ENCODE measurements around the gene MFRP. TPM values are rescaled to one million over a fixed set of nuclear protein-coding genes. Genes with fewer than 3 reads are reported as not detected.

Gene MFRP
- total and polyA plus RNA-seq, 9 of the 15 experiments (the other 6 are each of a cell fraction or from before 2014, with no cell fraction given) = not detected

DNA sequence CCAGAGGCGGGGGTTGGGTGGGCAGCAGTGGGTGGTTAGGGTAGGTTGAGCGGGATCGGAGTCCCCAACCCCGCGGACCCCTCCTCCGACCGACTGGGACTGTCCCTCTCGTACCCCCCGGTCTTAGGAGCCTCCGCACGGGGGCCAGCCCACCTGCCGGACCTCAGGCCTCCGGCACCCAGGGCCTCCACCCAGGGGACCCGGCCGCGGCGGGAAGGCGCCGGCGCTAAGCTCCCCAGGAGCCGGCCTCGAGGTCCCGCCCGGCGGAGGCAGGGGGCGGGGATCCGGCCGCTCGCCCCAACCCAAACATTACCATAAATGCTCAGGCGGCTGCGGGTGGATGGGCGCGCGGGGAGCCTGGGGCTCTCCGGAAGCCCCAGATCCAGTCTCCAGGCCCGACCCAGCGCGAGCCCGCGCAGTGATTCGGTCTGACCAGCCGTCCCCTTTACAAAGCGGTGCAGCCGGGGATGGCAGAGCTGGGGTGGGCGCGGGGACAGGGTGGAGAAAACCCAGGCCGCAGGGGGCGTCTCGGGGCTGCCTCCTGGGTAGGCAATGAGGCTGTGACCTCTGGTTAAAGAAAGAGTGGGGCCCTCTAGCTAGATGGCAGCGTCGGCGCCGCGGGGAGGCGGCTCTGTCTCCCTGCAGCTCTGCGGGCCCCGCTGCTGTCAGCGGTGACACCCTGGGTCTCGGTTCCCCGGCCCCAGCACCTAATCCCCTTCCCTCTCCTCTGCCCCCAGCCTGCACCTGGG lies 25.6 kb downstream of the MFRP start (continued):
- no peak for TF ChIP-seq NFIX (CRISPR knock-in tag; IDR thresholded peaks at IDR 0.05; ENCODE audit: low read depth)
- TF ChIP-seq, protein P1, sequence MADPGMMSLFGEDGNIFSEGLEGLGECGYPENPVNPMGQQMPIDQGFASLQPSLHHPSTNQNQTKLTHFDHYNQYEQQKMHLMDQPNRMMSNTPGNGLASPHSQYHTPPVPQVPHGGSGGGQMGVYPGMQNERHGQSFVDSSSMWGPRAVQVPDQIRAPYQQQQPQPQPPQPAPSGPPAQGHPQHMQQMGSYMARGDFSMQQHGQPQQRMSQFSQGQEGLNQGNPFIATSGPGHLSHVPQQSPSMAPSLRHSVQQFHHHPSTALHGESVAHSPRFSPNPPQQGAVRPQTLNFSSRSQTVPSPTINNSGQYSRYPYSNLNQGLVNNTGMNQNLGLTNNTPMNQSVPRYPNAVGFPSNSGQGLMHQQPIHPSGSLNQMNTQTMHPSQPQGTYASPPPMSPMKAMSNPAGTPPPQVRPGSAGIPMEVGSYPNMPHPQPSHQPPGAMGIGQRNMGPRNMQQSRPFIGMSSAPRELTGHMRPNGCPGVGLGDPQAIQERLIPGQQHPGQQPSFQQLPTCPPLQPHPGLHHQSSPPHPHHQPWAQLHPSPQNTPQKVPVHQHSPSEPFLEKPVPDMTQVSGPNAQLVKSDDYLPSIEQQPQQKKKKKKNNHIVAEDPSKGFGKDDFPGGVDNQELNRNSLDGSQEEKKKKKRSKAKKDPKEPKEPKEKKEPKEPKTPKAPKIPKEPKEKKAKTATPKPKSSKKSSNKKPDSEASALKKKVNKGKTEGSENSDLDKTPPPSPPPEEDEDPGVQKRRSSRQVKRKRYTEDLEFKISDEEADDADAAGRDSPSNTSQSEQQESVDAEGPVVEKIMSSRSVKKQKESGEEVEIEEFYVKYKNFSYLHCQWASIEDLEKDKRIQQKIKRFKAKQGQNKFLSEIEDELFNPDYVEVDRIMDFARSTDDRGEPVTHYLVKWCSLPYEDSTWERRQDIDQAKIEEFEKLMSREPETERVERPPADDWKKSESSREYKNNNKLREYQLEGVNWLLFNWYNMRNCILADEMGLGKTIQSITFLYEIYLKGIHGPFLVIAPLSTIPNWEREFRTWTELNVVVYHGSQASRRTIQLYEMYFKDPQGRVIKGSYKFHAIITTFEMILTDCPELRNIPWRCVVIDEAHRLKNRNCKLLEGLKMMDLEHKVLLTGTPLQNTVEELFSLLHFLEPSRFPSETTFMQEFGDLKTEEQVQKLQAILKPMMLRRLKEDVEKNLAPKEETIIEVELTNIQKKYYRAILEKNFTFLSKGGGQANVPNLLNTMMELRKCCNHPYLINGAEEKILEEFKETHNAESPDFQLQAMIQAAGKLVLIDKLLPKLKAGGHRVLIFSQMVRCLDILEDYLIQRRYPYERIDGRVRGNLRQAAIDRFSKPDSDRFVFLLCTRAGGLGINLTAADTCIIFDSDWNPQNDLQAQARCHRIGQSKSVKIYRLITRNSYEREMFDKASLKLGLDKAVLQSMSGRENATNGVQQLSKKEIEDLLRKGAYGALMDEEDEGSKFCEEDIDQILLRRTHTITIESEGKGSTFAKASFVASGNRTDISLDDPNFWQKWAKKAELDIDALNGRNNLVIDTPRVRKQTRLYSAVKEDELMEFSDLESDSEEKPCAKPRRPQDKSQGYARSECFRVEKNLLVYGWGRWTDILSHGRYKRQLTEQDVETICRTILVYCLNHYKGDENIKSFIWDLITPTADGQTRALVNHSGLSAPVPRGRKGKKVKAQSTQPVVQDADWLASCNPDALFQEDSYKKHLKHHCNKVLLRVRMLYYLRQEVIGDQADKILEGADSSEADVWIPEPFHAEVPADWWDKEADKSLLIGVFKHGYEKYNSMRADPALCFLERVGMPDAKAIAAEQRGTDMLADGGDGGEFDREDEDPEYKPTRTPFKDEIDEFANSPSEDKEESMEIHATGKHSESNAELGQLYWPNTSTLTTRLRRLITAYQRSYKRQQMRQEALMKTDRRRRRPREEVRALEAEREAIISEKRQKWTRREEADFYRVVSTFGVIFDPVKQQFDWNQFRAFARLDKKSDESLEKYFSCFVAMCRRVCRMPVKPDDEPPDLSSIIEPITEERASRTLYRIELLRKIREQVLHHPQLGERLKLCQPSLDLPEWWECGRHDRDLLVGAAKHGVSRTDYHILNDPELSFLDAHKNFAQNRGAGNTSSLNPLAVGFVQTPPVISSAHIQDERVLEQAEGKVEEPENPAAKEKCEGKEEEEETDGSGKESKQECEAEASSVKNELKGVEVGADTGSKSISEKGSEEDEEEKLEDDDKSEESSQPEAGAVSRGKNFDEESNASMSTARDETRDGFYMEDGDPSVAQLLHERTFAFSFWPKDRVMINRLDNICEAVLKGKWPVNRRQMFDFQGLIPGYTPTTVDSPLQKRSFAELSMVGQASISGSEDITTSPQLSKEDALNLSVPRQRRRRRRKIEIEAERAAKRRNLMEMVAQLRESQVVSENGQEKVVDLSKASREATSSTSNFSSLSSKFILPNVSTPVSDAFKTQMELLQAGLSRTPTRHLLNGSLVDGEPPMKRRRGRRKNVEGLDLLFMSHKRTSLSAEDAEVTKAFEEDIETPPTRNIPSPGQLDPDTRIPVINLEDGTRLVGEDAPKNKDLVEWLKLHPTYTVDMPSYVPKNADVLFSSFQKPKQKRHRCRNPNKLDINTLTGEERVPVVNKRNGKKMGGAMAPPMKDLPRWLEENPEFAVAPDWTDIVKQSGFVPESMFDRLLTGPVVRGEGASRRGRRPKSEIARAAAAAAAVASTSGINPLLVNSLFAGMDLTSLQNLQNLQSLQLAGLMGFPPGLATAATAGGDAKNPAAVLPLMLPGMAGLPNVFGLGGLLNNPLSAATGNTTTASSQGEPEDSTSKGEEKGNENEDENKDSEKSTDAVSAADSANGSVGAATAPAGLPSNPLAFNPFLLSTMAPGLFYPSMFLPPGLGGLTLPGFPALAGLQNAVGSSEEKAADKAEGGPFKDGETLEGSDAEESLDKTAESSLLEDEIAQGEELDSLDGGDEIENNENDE (IDR thresholded peaks at IDR 0.05; ENCODE audit: low read depth, low read length) = no peak
- TF ChIP-seq ZNF57 (CRISPR knock-in tag; IDR thresholded peaks at IDR 0.05) = no peak
- no peak for TF ChIP-seq BDP1 (IDR thresholded peaks at IDR 0.05; ENCODE audit: insufficient read depth, insufficient read length)
- TF ChIP-seq CEBPG (CRISPR knock-in tag; IDR thresholded peaks at IDR 0.05) = no peak
- TF ChIP-seq CEBPG (tag; conservative IDR thresholded peaks at IDR 0.05 in 1 of 2, IDR thresholded peaks at IDR 0.05 in 1 of 2) = no peak
- TF ChIP-seq MAFG (tag; conservative IDR thresholded peaks at IDR 0.05) = no peak
- TF ChIP-seq, protein P2, sequence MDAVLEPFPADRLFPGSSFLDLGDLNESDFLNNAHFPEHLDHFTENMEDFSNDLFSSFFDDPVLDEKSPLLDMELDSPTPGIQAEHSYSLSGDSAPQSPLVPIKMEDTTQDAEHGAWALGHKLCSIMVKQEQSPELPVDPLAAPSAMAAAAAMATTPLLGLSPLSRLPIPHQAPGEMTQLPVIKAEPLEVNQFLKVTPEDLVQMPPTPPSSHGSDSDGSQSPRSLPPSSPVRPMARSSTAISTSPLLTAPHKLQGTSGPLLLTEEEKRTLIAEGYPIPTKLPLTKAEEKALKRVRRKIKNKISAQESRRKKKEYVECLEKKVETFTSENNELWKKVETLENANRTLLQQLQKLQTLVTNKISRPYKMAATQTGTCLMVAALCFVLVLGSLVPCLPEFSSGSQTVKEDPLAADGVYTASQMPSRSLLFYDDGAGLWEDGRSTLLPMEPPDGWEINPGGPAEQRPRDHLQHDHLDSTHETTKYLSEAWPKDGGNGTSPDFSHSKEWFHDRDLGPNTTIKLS (IDR thresholded peaks at IDR 0.05; ENCODE audit: borderline replicate concordance, low read depth) = no peak
- TF ChIP-seq ZZZ3 (IDR thresholded peaks at IDR 0.05) = no peak
- TF ChIP-seq MAFF (IDR thresholded peaks at IDR 0.05; ENCODE audit: low read length) = no peak
- TF ChIP-seq, protein P3, sequence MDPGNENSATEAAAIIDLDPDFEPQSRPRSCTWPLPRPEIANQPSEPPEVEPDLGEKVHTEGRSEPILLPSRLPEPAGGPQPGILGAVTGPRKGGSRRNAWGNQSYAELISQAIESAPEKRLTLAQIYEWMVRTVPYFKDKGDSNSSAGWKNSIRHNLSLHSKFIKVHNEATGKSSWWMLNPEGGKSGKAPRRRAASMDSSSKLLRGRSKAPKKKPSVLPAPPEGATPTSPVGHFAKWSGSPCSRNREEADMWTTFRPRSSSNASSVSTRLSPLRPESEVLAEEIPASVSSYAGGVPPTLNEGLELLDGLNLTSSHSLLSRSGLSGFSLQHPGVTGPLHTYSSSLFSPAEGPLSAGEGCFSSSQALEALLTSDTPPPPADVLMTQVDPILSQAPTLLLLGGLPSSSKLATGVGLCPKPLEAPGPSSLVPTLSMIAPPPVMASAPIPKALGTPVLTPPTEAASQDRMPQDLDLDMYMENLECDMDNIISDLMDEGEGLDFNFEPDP (CRISPR knock-in tag; IDR thresholded peaks at IDR 0.05) = no peak
- no peak for TF ChIP-seq BRCA1 (IDR thresholded peaks at IDR 0.05)
- no peak for TF ChIP-seq BRCA1 (CRISPR knock-in tag; IDR thresholded peaks at IDR 0.05)
- no peak for TF ChIP-seq ZC3H4 (CRISPR knock-in tag; IDR thresholded peaks at IDR 0.05; ENCODE audit: borderline replicate concordance)

Data from K562 (cell line).